SK-N-SH (cell line): ENCODE results near the gene PDE4D. TPM values are rescaled to one million over a fixed set of nuclear protein-coding genes. Genes with fewer than 3 reads are reported as not detected.

ENCODE experiments used
- CTCF ChIA-PET: fragments of 300-600, 350-600 bp; formaldehyde crosslinking; extraction: SDS; loops from one replicate; lab custom pipeline; 2021; lab: Yijun Ruan, JAX
- POLR2A ChIA-PET: fragments of 350-600 bp; sonication (Branson Sonifier 250); formaldehyde crosslinking; extraction: SDS; loops from one replicate; lab custom pipeline; 2020; ENCODE audit warnings: antibody characterized with exemption, inconsistent platforms; lab: Yijun Ruan, JAX
- DNase-seq: peaks from one replicate; pipeline ENCODE4 v3.0.0; 2012
- H2AFZ ChIP-seq: fragments of 200-600 bp; sonication (generic); 2 replicates; pipeline ENCODE4 v1.8.1; 2016; ENCODE audit warnings: antibody characterized with exemption, mild to moderate bottlenecking, low read depth
- H3F3A ChIP-seq: fragments of 200-600 bp; sonication (generic); replicated peaks from 2 replicates; pipeline ENCODE3; 2016; ENCODE audit warnings: antibody characterized with exemption, mild to moderate bottlenecking; ENCODE audit not compliant: insufficient read depth
- H3K27ac ChIP-seq, 2 experiments: fragments of 200-500 bp in 1 of 2; fragments of 200-600 bp in 1 of 2; sonication (Bioruptor generic) in 1 of 2; sonication (generic), shearing (Covaris generic) in 1 of 2; 2 replicates each; pipeline versions ENCODE4 v1.5.1 to v1.6.1; 2014 to 2016; ENCODE audit warnings: low read depth in 2 of 2, inconsistent platforms in 1 of 2, low read length in 1 of 2, mild to moderate bottlenecking in 1 of 2, mixed read lengths in 1 of 2
- H3K27me3 ChIP-seq: fragments of 200-600 bp; sonication (generic), shearing (Covaris generic); 2 replicates; pipeline ENCODE4 v1.6.1; 2016; ENCODE audit warnings: mixed run types; ENCODE audit not compliant: insufficient read depth
- H3K36me3 ChIP-seq, 2 experiments: fragments of 200-500 bp in 1 of 2; fragments of 200-600 bp in 1 of 2; sonication (Bioruptor generic) in 1 of 2; sonication (generic) in 1 of 2; replicated peaks in 1 of 2; 2 replicates each; pipeline versions ENCODE3 to v1.5.1; 2014 to 2016; ENCODE audit warnings: low read length in 1 of 2, mild to moderate bottlenecking in 1 of 2; ENCODE audit not compliant: insufficient read depth in 2 of 2, control insufficient read depth in 1 of 2
- H3K4me1 ChIP-seq, 2 experiments: fragments of 200-500 bp in 1 of 2; fragments of 200-600 bp in 1 of 2; sonication (Bioruptor generic) in 1 of 2; sonication (generic), shearing (Covaris generic) in 1 of 2; 2 replicates each; pipeline versions ENCODE4 v1.5.1 to v1.6.1; 2014 to 2016; ENCODE audit warnings: low read depth in 1 of 2, low read length in 1 of 2, mixed run types in 1 of 2; ENCODE audit not compliant: insufficient read depth in 2 of 2, control insufficient read depth in 1 of 2
- H3K4me2 ChIP-seq: fragments of 200-600 bp; sonication (generic), shearing (Covaris generic); 2 replicates; pipeline ENCODE4 v1.6.1; 2017; ENCODE audit warnings: mixed run types
- H3K4me3 ChIP-seq, 2 experiments: fragments of 200-500 bp in 1 of 2; fragments of 200-600 bp in 1 of 2; sonication (Bioruptor generic) in 1 of 2; sonication (generic), shearing (Covaris generic) in 1 of 2; 2 replicates each; pipeline versions ENCODE4 v1.5.1 to v1.8.1; 2014 to 2016; ENCODE audit warnings: low read depth in 2 of 2, inconsistent platforms in 1 of 2, low read length in 1 of 2, mild to moderate bottlenecking in 1 of 2, mixed read lengths in 1 of 2, moderate library complexity in 1 of 2
- H3K79me2 ChIP-seq: fragments of 200-600 bp; sonication (generic); 2 replicates; pipeline ENCODE4 v1.8.1; 2017; ENCODE audit warnings: mild to moderate bottlenecking; ENCODE audit not compliant: insufficient read depth
- H3K9ac ChIP-seq: fragments of 200-600 bp; sonication (generic); 2 replicates; pipeline ENCODE4 v1.6.1; 2017; ENCODE audit warnings: mixed run types
- H3K9me2 ChIP-seq: fragments of 200-600 bp; sonication (generic); 2 replicates; pipeline ENCODE4 v1.6.1; 2017; ENCODE audit warnings: mixed run types
- H3K9me3 ChIP-seq: fragments of 200-600 bp; sonication (generic); 2 replicates; pipeline ENCODE4 v1.6.1; 2017; ENCODE audit warnings: mixed run types, mild to moderate bottlenecking, moderate library complexity
- H4K20me1 ChIP-seq: fragments of 200-600 bp; sonication (generic); 2 replicates; pipeline ENCODE4 v1.6.1; 2017; ENCODE audit warnings: mild to moderate bottlenecking, mixed run types; ENCODE audit not compliant: insufficient read depth
- CTCF ChIP-seq: fragments of 200-600 bp; sonication (generic); IDR thresholded peaks from 2 replicates; pipeline ENCODE4 v1.6.1; 2017; ENCODE audit warnings: antibody characterized with exemption, mild to moderate bottlenecking, moderate library complexity
- ELF1 ChIP-seq: IDR thresholded peaks from 2 replicates; pipeline ENCODE4 v1.4.0; 2012
- EP300 ChIP-seq, 2 experiments: IDR thresholded peaks; 2 replicates each; pipeline versions ENCODE4 v1.4.0 to v1.6.1; 2012; ENCODE audit warnings: borderline replicate concordance in 1 of 2, low read depth in 1 of 2, low read length in 1 of 2
- FOSL2 ChIP-seq: IDR thresholded peaks from 2 replicates; pipeline ENCODE4 v1.4.0; 2012; ENCODE audit warnings: low read depth, mild to moderate bottlenecking, moderate library complexity, borderline replicate concordance
- FOXJ3 ChIP-seq: sonication (generic); formaldehyde crosslinking; IDR thresholded peaks from 2 replicates; pipeline ENCODE4 v1.5.1; 2020; ENCODE audit warnings: mild to moderate bottlenecking, missing genetic modification reagents
- FOXM1 ChIP-seq: IDR thresholded peaks from 2 replicates; pipeline ENCODE4 v1.4.0; 2012; ENCODE audit warnings: low read depth, mild to moderate bottlenecking
- GABPA ChIP-seq: IDR thresholded peaks from 2 replicates; pipeline ENCODE4 v1.4.0; 2012; ENCODE audit warnings: low read depth, mild to moderate bottlenecking
- IRF3 ChIP-seq: fragments of 150-350 bp; IDR thresholded peaks from 2 replicates; pipeline ENCODE4 v1.6.1; 2016; ENCODE audit warnings: mild to moderate bottlenecking, low read depth, low read length
- MAX ChIP-seq: IDR thresholded peaks from 2 replicates; pipeline ENCODE4 v1.4.0; 2012; ENCODE audit warnings: low read depth
- NFIC ChIP-seq: IDR thresholded peaks from 2 replicates; pipeline ENCODE4 v1.4.0; 2012; ENCODE audit warnings: borderline replicate concordance
- NRF1 ChIP-seq: IDR thresholded peaks from 2 replicates; pipeline ENCODE4 v1.6.1; 2012; ENCODE audit warnings: low read depth, mild to moderate bottlenecking, low read length
- POLR2AphosphoS5 ChIP-seq: IDR thresholded peaks from 2 replicates; pipeline ENCODE4 v1.6.1; 2012; ENCODE audit warnings: low read depth, low read length
- RCOR1 ChIP-seq: fragments of 150-350 bp; IDR thresholded peaks from 2 replicates; pipeline ENCODE4 v1.6.1; 2017; ENCODE audit warnings: antibody characterized with exemption, low read length
- RXRA ChIP-seq: IDR thresholded peaks from 2 replicates; pipeline ENCODE4 v1.4.0; 2012; ENCODE audit warnings: low read depth, mild to moderate bottlenecking, borderline replicate concordance
- SIN3A ChIP-seq: IDR thresholded peaks from 2 replicates; pipeline ENCODE4 v1.6.1; 2012; ENCODE audit warnings: low read depth, mild to moderate bottlenecking, low read length, moderate library complexity, borderline replicate concordance
- TAF1 ChIP-seq: IDR thresholded peaks from 2 replicates; pipeline ENCODE4 v1.6.1; 2012; ENCODE audit warnings: low read depth, mild to moderate bottlenecking, low read length, moderate library complexity, borderline replicate concordance
- USF1 ChIP-seq: IDR thresholded peaks from 2 replicates; pipeline ENCODE4 v1.4.0; 2012; ENCODE audit warnings: low read depth, borderline replicate concordance
- USF2 ChIP-seq: fragments of 150-350 bp; IDR thresholded peaks from 2 replicates; pipeline ENCODE4 v1.6.1; 2017; ENCODE audit warnings: antibody characterized with exemption, low read length, low read depth, borderline replicate concordance
- ZBTB33 ChIP-seq: IDR thresholded peaks from 2 replicates; pipeline ENCODE4 v1.4.0; 2012; ENCODE audit warnings: low read depth, borderline replicate concordance
- WGBS: methylation state at CpG from one replicate; pipeline ENCODE4 v1.1.6; 2017; ENCODE audit warnings: low lambda C conversion rate; 5-methylcytosine and 5-hydroxymethylcytosine counted together
- polyA plus RNA-seq, 3 experiments: library from polyadenylated mRNA; depleted of rRNA; stranded (reverse); fragments of >200 nt; gene quantifications; 2 replicates each; pipeline ENCODE4 v1.2.3, GENCODE V29; 2012

PDE4D gene
- polyA plus RNA-seq, 1 of the 3 experiments (the other 2 are of a cell fraction) = 2.4 TPM

GRCh38 chr5:59779453-59779852 lies 114.1 kb downstream of the PDE4D start (continued):
- TF ChIP-seq CTCF = no peak
- no peak for TF ChIP-seq POLR2AphosphoS5
- no peak for TF ChIP-seq FOSL2

GRCh38 chr5:59777028-59777427 lies 116.5 kb downstream of the PDE4D start:
- ChIA-PET POLR2A (no interaction called here), CTCF (interaction anchor here (0.5 kb wide), 1 partner anchor 9 kb away, joined by 3 read pairs; no protein-coding TSS in a partner anchor)
- Histone ChIP-seq H3K4me3 (no peak overlapping the region), H3K36me3 (no peaks in the 10 kb centered on the region), H4K20me1 (no peaks in the 10 kb centered on the region), H3K27ac (no peak overlapping the region), H3K79me2 (no peaks in the 10 kb centered on the region), H3F3A (peaks cover 11% of the 10 kb centered on the region), H3K9me3 (no peaks in the 10 kb centered on the region), H3K4me2 (no peak overlapping the region), H3K9ac (no peak overlapping the region), H2AFZ (no peak overlapping the region), H3K9me2 (no peaks in the 10 kb centered on the region), H3K4me1 (no peaks in the 10 kb centered on the region; a peak in 1 of 4 replicates), H3K27me3 (no peaks in the 10 kb centered on the region)
- no peak for DNase-seq
- no peak for TF ChIP-seq SIN3A
- no peak for TF ChIP-seq RCOR1
- no peak for TF ChIP-seq FOSL2
- no peak for TF ChIP-seq IRF3
- no peak for TF ChIP-seq EP300 (IDR thresholded peaks at IDR 0.05; ENCODE audit: borderline replicate concordance in 1 of 2, low read depth in 1 of 2, low read length in 1 of 2)
- TF ChIP-seq MAX = no peak
- TF ChIP-seq NFIC = no peak
- TF ChIP-seq USF1 = no peak
- no peak for TF ChIP-seq RXRA
- TF ChIP-seq TAF1 = no peak
- no peak for TF ChIP-seq NRF1
- no peak for TF ChIP-seq FOXJ3
- no peak for TF ChIP-seq ELF1
- no peak for TF ChIP-seq GABPA
- no peak for TF ChIP-seq POLR2AphosphoS5
- TF ChIP-seq USF2 = no peak
- no peak for TF ChIP-seq CTCF
- no peak for TF ChIP-seq FOXM1
- TF ChIP-seq ZBTB33 = no peak
- 82% methylated on average over 4 of the region's 4 CpGs for WGBS
